Fibroblast of lung (primary cell): ENCODE results near the gene CCDC149. TPM values are rescaled to one million over a fixed set of nuclear protein-coding genes. Genes with fewer than 3 reads are reported as not detected.

ENCODE experiments used
- DNase-seq, 2 donors: peaks; one replicate each; pipeline versions ENCODE4 v3.0.0 to v3.0.0-alpha.2; 2010; ENCODE audit warnings: low read depth in 2 of 2
- H2AFZ ChIP-seq: 2 replicates; pipeline ENCODE4 v1.5.1; 2012; ENCODE audit warnings: low read length, control low read depth, inconsistent platforms
- H3K27ac ChIP-seq: 2 replicates; pipeline ENCODE4 v1.5.1; 2011; ENCODE audit warnings: low read length, control low read depth; ENCODE audit not compliant: insufficient read depth
- H3K27me3 ChIP-seq: 2 replicates; pipeline ENCODE4 v1.5.1; 2011; ENCODE audit warnings: mild to moderate bottlenecking, low read length; ENCODE audit not compliant: control insufficient read depth, insufficient read depth
- H3K36me3 ChIP-seq: 2 replicates; pipeline ENCODE4 v1.5.1; 2011; ENCODE audit warnings: low read length; ENCODE audit not compliant: control insufficient read depth, insufficient read depth
- H3K4me1 ChIP-seq: 2 replicates; pipeline ENCODE4 v1.5.1; 2011; ENCODE audit warnings: low read length; ENCODE audit not compliant: control insufficient read depth, insufficient read depth; ENCODE audit errors: extremely low read depth
- H3K4me2 ChIP-seq: 2 replicates; pipeline ENCODE4 v1.5.1; 2011; ENCODE audit warnings: low read length, control low read depth; ENCODE audit not compliant: insufficient read depth; ENCODE audit errors: extremely low read depth
- H3K4me3 ChIP-seq, 4 experiments: fragments of 200-600 bp in 1 of 4; sonication (generic) in 1 of 4; replicated peaks in 1 of 4; 2 replicates each; pipeline ENCODE4 v1.5.1; 2011 to 2016; ENCODE audit warnings: low read length in 4 of 4, low read depth in 3 of 4, mild to moderate bottlenecking in 3 of 4, control low read depth in 2 of 4, inconsistent platforms in 1 of 4, mixed read lengths in 1 of 4; ENCODE audit not compliant: insufficient read depth in 1 of 4; ENCODE audit errors: control extremely low read depth in 1 of 4
- H3K79me2 ChIP-seq: 2 replicates; pipeline ENCODE4 v1.5.1; 2012; ENCODE audit warnings: mild to moderate bottlenecking, low read length, inconsistent platforms; ENCODE audit not compliant: control insufficient read depth, insufficient read depth
- H3K9ac ChIP-seq: 2 replicates; pipeline ENCODE4 v1.5.1; 2011; ENCODE audit warnings: mild to moderate bottlenecking, low read length, control low read depth; ENCODE audit not compliant: insufficient read depth
- H3K9me3 ChIP-seq: 2 replicates; pipeline ENCODE4 v1.5.1; 2012; ENCODE audit warnings: low read depth, low read length; ENCODE audit not compliant: control insufficient read depth, insufficient read depth
- H4K20me1 ChIP-seq: 2 replicates; pipeline ENCODE4 v1.5.1; 2011; ENCODE audit warnings: low read length; ENCODE audit not compliant: control insufficient read depth, insufficient read depth; ENCODE audit errors: extremely low read depth
- EZH2 ChIP-seq: IDR thresholded peaks from 2 replicates; pipeline ENCODE4 v1.5.1; 2012; ENCODE audit warnings: low read length, control low read depth, mild to moderate bottlenecking; ENCODE audit errors: missing control alignments
- polyA plus RNA-seq, 2 donors: library from polyadenylated mRNA; depleted of rRNA in 1 of 2; stranded (reverse) in 1 of 2; unstranded in 1 of 2; fragments of >200 nt; gene quantifications; 2 replicates each; pipeline ENCODE4 v1.2.1, GENCODE V29; 2011 to 2012; ENCODE audit warnings: missing spikeins in 1 of 2
- total RNA-seq: library from RNA; depleted of rRNA; stranded (reverse); fragments of >200 nt; gene quantifications from 2 replicates; pipeline ENCODE4 v1.2.1, GENCODE V29; 2014
- TF ChIP-seq, protein P1 (sequence below), 2 donors: IDR thresholded peaks in 1 of 2; conservative IDR thresholded peaks in 1 of 2; 1 replicate in 1 of 2; 2 replicates in 1 of 2; pipeline ENCODE4 v1.5.1; 2011 to 2012; ENCODE audit warnings: low read length in 2 of 2, control low read depth in 1 of 2, inconsistent platforms in 1 of 2, low read depth in 1 of 2, mild to moderate bottlenecking in 1 of 2

CCDC149 gene
- total and polyA plus RNA-seq, 2 donors (not counting 1 experiment from before 2014, with no cell fraction given), result 13.9 to 14.6 TPM

DNA sequence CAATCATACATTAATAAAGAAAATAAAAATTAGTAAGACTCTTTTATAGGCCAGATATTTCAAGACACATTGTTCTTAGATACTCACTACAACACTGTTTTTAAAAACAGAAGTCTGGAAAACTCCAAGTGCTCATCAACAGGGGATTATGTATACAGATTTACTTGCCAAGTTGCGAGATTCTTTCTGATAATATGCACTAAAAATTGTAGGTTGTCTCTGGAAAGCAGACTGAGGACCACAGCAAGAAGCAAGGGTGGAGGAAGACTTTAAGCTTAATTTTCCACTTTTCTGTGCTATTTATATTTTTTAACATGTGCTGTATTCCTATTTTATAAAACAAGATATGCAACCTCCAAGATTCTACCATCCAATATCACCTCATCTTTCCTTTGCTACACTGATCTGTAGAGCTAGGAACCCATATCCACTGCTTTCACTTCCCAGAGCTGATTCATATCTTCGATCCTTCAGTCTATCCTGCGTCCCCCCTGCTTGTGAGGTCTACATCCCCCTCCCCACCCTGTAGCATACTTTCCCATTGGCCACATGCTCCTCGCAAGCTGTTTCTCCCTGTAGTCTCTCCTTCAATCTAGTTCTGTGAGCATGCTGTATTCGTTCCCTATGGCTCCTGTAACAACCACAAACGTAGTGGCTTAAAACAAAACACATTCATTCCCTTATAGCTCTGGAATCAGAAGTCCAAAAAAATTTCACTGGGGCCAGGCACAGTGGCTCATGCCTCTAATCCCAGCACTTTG is 101.8 kb downstream of the CCDC149 start:
- no peak overlapping the region for H3K27ac ChIP-seq
- H3K27me3 ChIP-seq, result no peaks in the 10 kb centered on the region
- no peaks in the 10 kb centered on the region for H4K20me1 ChIP-seq
- peaks cover 7% of the 10 kb centered on the region for H3K4me1 ChIP-seq
- H3K4me3 ChIP-seq, result no peak overlapping the region
- no peak overlapping the region for H3K9ac ChIP-seq
- TF ChIP-seq, protein P1, sequence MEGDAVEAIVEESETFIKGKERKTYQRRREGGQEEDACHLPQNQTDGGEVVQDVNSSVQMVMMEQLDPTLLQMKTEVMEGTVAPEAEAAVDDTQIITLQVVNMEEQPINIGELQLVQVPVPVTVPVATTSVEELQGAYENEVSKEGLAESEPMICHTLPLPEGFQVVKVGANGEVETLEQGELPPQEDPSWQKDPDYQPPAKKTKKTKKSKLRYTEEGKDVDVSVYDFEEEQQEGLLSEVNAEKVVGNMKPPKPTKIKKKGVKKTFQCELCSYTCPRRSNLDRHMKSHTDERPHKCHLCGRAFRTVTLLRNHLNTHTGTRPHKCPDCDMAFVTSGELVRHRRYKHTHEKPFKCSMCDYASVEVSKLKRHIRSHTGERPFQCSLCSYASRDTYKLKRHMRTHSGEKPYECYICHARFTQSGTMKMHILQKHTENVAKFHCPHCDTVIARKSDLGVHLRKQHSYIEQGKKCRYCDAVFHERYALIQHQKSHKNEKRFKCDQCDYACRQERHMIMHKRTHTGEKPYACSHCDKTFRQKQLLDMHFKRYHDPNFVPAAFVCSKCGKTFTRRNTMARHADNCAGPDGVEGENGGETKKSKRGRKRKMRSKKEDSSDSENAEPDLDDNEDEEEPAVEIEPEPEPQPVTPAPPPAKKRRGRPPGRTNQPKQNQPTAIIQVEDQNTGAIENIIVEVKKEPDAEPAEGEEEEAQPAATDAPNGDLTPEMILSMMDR (conservative IDR thresholded peaks at IDR 0.05 in 1 of 2, IDR thresholded peaks at IDR 0.05 in 1 of 2; ENCODE audit: low read depth in 1 of 2, low read length in 2 of 2), result no peak
- no peak for TF ChIP-seq EZH2
- no peak for DNase-seq
- H3K4me2 ChIP-seq, result no peak overlapping the region
- no peaks in the 10 kb centered on the region for H3K79me2 ChIP-seq
- H3K36me3 ChIP-seq, result no peaks in the 10 kb centered on the region
- H3K9me3 ChIP-seq, result no peaks in the 10 kb centered on the region
- H2AFZ ChIP-seq, result no peak overlapping the region

DNA sequence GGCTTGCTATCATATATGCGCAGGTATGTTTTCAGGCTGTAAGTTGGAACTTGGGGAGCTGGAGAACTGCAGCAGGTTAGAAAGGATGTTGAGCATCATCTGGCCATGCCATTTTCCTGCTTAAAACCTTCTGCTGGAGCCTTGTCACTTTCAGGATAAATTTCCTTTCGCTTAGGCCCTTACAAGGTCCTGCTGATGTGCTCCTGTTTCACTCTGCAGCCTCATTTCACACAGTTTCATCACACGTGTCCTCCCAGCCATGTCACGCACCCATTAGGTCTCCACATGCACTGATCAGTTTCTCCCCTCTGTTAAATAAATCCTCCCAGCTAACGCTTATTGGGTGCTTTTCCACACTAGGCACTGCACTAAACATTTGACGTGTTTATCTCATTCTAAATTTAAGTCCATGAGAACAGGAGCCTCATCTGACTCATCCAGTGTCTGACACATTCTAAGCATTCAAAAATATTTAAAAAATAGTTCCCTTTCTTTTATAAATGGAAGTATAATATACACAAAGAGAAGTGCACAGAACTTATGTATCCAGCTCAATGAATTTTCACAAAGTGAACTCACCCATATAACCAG is 102.9 kb downstream of the CCDC149 start:
- TF ChIP-seq EZH2, result no peak
- TF ChIP-seq, protein P1 (conservative IDR thresholded peaks at IDR 0.05 in 1 of 2, IDR thresholded peaks at IDR 0.05 in 1 of 2; ENCODE audit: low read depth in 1 of 2, low read length in 2 of 2), result no peak
- peak; percentile 58 to 59 for DNase-seq
- Histone ChIP-seq H3K4me3 (no peak overlapping the region), H3K9ac (no peak overlapping the region), H3K27ac (no peak overlapping the region), H3K79me2 (no peaks in the 10 kb centered on the region), H3K9me3 (no peaks in the 10 kb centered on the region), H3K27me3 (no peaks in the 10 kb centered on the region), H3K36me3 (no peaks in the 10 kb centered on the region), H3K4me1 (peaks cover 7% of the 10 kb centered on the region), H2AFZ (no peak overlapping the region), H3K4me2 (no peak overlapping the region), H4K20me1 (no peaks in the 10 kb centered on the region)

DNA sequence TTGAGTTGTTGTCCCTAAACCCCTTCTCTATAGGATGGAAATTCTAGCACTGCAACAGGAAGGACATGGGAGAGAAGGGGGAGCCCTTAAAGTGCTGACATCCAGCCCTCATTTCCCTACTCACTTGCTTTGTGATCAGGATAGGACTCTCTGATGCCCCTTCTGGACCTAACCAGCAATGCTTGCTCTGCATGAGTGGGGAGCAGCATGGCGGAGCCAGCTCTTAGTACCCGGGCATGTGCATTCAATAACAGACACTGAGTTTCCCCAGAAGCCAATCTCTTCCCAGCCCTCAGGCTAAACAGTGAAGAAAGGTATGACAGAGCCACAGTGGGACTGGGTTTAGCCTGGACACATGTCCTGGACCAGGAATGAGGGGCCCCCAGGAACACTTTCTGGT is 103.5 kb downstream of the CCDC149 start:
- no peak overlapping the region for H3K4me3 ChIP-seq
- H3K4me2 ChIP-seq, result no peak overlapping the region
- no peaks in the 10 kb centered on the region for H3K9me3 ChIP-seq
- no peak overlapping the region for H2AFZ ChIP-seq
- no peak for TF ChIP-seq EZH2
- TF ChIP-seq, protein P1 (conservative IDR thresholded peaks at IDR 0.05 in 1 of 2, IDR thresholded peaks at IDR 0.05 in 1 of 2; ENCODE audit: low read depth in 1 of 2, low read length in 2 of 2), result peak in 1 of 2 donors; percentile 12
- no peaks in the 10 kb centered on the region for H3K79me2 ChIP-seq
- H3K36me3 ChIP-seq, result no peaks in the 10 kb centered on the region
- H4K20me1 ChIP-seq, result no peaks in the 10 kb centered on the region
- H3K4me1 ChIP-seq, result peaks cover 7% of the 10 kb centered on the region
- H3K27ac ChIP-seq, result no peak overlapping the region
- no peak overlapping the region for H3K9ac ChIP-seq
- no peak for DNase-seq
- no peaks in the 10 kb centered on the region for H3K27me3 ChIP-seq
